OCI-LY7 (cell line): ENCODE results near the gene RAPGEF5. TPM values are rescaled to one million over a fixed set of nuclear protein-coding genes. Genes with fewer than 3 reads are reported as not detected.

Experiments
- BruUV-seq: library from RNA; stranded (reverse); fragments of 400-500 nt; replicated peaks from 2 replicates; lab custom pipeline; 2021; lab: Mats Ljungman, UMichigan
- CTCF ChIA-PET: fragments of 300-600 bp; sonication (Branson Sonifier 250); formaldehyde crosslinking; loops from one replicate; lab custom pipeline; 2022; ENCODE audit warnings: antibody characterized with exemption; ENCODE audit not compliant: unreplicated experiment; lab: Charles Lee
- POLR2A ChIA-PET: fragments of 300-600 bp; sonication (Branson Sonifier 250); formaldehyde crosslinking; loops from one replicate; lab custom pipeline; 2022; ENCODE audit warnings: antibody characterized with exemption; lab: Charles Lee
- DNase-seq: peaks from one replicate; pipeline ENCODE4 v3.0.0-alpha.2; 2015; ENCODE audit warnings: low spot score
- H2AFZ ChIP-seq: fragments of 200-600 bp; sonication (generic), shearing (Covaris generic); 2 replicates; pipeline ENCODE4 v1.6.1; 2014; ENCODE audit warnings: mild to moderate bottlenecking, antibody characterized with exemption, low read length, moderate library complexity
- H3K27ac ChIP-seq: fragments of 200-600 bp; sonication (generic); 2 replicates; pipeline ENCODE4 v1.5.1; 2014; ENCODE audit warnings: mixed run types, low read depth, mild to moderate bottlenecking, moderate library complexity, low read length, inconsistent platforms; ENCODE audit not compliant: poor library complexity, severe bottlenecking
- H3K36me3 ChIP-seq: fragments of 200-600 bp; sonication (generic); 2 replicates; pipeline ENCODE4 v1.6.1; 2014; ENCODE audit warnings: mild to moderate bottlenecking, antibody characterized with exemption, low read length, moderate library complexity, mixed read lengths; ENCODE audit not compliant: insufficient read depth
- H3K4me1 ChIP-seq: fragments of 200-600 bp; sonication (generic); 2 replicates; pipeline ENCODE4 v1.5.1; 2014; ENCODE audit warnings: mild to moderate bottlenecking, low read length; ENCODE audit not compliant: insufficient read depth, poor library complexity, severe bottlenecking
- H3K4me2 ChIP-seq: fragments of 200-600 bp; sonication (generic); 2 replicates; pipeline ENCODE4 v1.6.1; 2014; ENCODE audit warnings: mild to moderate bottlenecking, low read length
- H3K4me3 ChIP-seq: fragments of 200-600 bp; sonication (generic); 2 replicates; pipeline ENCODE4 v1.5.1; 2014; ENCODE audit warnings: mild to moderate bottlenecking, low read depth, low read length; ENCODE audit not compliant: poor library complexity, severe bottlenecking
- H3K79me2 ChIP-seq: fragments of 200-600 bp; sonication (generic); 2 replicates; pipeline ENCODE4 v1.6.1; 2016; ENCODE audit warnings: low read depth, mild to moderate bottlenecking, low read length, moderate library complexity, mixed read lengths; ENCODE audit not compliant: insufficient read depth
- H3K9me2 ChIP-seq: fragments of 200-600 bp; sonication (generic); 2 replicates; pipeline ENCODE4 v1.6.1; 2016; ENCODE audit warnings: mild to moderate bottlenecking, low read length, mixed read lengths; ENCODE audit not compliant: insufficient read depth
- H3K9me3 ChIP-seq: fragments of 200-600 bp; sonication (generic); 2 replicates; pipeline ENCODE4 v1.6.1; 2014; ENCODE audit warnings: mild to moderate bottlenecking, mixed run types, low read length, mixed read lengths
- H4K20me1 ChIP-seq: fragments of 200-600 bp; sonication (generic); 2 replicates; pipeline ENCODE4 v1.6.1; 2014; ENCODE audit warnings: mild to moderate bottlenecking, antibody characterized with exemption, low read length, moderate library complexity, mixed read lengths; ENCODE audit not compliant: insufficient read depth
- EZH2phosphoT487 ChIP-seq: fragments of 200-600 bp; sonication (generic); IDR thresholded peaks from 2 replicates; pipeline ENCODE4 v1.6.1; 2018; ENCODE audit warnings: low read depth, borderline replicate concordance, mild to moderate bottlenecking, mixed run types, antibody characterized with exemption, low read length, moderate library complexity, mixed read lengths
- intact Hi-C: fragments of 100-400 bp; cut with micrococcal nuclease; formaldehyde crosslinking; loops from one replicate; pipeline ENCODE4 v1.10.0; 2022; ENCODE audit not compliant: unreplicated experiment
- total RNA-seq, 2 experiments: library from RNA; depleted of rRNA in 1 of 2; stranded (reverse); fragments of >200 nt in 1 of 2; shearing (Covaris generic) in 1 of 2; gene quantifications; 2 replicates each; pipeline ENCODE4 v1.2.3, GENCODE V29; 2014 to 2022
- TF ChIP-seq, protein P1 (sequence below): fragments of 200-600 bp; sonication (generic); conservative IDR thresholded peaks from 2 replicates; pipeline ENCODE4 v1.5.1; 2014; ENCODE audit warnings: mild to moderate bottlenecking, antibody characterized with exemption, low read length, moderate library complexity, mixed read lengths

Gene RAPGEF5
- total RNA-seq, 2 experiments from 2014 or later, result 114 to 115 TPM

DNA sequence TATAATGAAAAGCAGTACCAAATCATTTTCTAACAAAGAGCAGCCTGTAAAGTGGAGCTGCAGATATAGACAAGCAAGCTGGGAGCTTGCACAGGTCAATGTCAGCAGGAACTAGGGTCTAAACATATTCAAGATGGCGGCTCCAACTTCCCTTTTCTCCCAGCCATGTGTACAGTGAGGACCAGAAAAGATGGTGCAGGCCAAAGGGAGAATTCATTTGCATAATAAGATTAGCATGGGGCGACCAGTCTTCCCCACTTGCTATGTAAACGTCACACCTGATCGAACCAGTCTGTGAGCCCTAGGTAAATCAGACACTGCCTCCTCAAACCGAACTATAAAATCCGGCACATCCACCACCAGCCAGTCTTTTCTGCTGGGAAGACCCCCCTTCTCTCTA lies 4.4 kb upstream of the RAPGEF5 start:
- no TSS peak for BruUV-seq
- peak overlapping the region; percentile 4; the same call in 1 of the 2 replicates for H3K4me2 ChIP-seq
- H3K9me3 ChIP-seq, result no peaks in the 10 kb centered on the region
- H3K79me2 ChIP-seq, result peaks cover 1% of the 10 kb centered on the region
- peaks cover 53% of the 10 kb centered on the region for H3K4me1 ChIP-seq
- H4K20me1 ChIP-seq, result no peaks in the 10 kb centered on the region
- CTCF ChIA-PET, result no interaction called here
- H3K36me3 ChIP-seq, result no peaks in the 10 kb centered on the region
- no peaks in the 10 kb centered on the region for H3K9me2 ChIP-seq
- POLR2A ChIA-PET, result interaction anchor here (0.6 to 6.1 kb wide), 8 partner anchors 8 to 986 kb away, joined by 3 to 47 read pairs (median 6); no protein-coding TSS in a partner anchor
- no peak overlapping the region for H3K4me3 ChIP-seq
- TF ChIP-seq, protein P1, sequence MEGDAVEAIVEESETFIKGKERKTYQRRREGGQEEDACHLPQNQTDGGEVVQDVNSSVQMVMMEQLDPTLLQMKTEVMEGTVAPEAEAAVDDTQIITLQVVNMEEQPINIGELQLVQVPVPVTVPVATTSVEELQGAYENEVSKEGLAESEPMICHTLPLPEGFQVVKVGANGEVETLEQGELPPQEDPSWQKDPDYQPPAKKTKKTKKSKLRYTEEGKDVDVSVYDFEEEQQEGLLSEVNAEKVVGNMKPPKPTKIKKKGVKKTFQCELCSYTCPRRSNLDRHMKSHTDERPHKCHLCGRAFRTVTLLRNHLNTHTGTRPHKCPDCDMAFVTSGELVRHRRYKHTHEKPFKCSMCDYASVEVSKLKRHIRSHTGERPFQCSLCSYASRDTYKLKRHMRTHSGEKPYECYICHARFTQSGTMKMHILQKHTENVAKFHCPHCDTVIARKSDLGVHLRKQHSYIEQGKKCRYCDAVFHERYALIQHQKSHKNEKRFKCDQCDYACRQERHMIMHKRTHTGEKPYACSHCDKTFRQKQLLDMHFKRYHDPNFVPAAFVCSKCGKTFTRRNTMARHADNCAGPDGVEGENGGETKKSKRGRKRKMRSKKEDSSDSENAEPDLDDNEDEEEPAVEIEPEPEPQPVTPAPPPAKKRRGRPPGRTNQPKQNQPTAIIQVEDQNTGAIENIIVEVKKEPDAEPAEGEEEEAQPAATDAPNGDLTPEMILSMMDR, result no peak
- no peak for TF ChIP-seq EZH2phosphoT487
- DNase-seq, result peak; percentile 36
- intact Hi-C loops, result no loop called here
- H3K27ac ChIP-seq, result no peak overlapping the region
- peak overlapping the region; percentile 66 for H2AFZ ChIP-seq

DNA sequence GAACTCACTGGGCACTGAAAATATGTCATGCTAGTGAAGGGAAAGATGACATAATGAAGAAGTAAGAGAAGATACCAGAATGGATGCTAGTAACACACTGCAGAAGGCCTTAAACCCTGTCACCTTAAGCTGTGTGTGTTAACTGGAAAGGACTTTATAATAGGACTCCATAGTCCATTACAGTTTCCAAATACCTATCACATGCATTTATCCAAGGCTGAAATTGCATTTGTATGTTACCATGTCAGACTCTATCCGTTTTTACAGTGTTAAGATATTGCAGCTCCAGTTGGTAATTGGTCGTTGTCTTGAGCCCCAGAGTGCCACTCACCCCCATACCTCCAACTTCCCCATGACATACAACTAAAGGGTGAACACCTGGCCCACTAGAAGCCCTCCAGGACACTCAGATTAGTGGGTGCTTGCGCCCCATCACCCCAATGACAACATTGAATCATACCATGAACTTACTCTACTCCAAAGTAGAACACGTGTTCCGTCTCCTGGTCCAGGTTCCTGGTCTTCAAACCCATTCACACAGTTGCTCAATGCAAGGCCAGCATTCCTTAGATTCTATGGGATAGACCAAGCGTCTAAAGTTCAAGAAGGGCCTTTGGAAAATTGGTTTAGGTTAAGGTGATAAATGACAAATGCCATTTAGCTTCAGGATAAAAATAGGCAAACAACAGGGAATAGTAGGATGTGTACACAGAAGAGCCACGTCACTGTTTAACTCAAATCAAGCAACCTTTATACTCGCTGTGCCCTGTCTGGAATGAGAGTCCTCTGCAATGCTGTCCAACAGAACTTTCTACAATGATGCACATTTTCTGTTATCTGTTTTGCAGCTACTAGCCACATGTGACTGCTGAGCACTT lies 2.1 kb upstream of the RAPGEF5 start:
- no TSS peak for BruUV-seq
- CTCF ChIA-PET, result no interaction called here

More for the DNA sequence above, 2.1 kb upstream of the RAPGEF5 start:
- DNase-seq, result no peak
- Histone ChIP-seq H4K20me1 (no peaks in the 10 kb centered on the region), H2AFZ (no peak overlapping the region), H3K4me1 (peaks cover 48% of the 10 kb centered on the region), H3K79me2 (peaks cover 24% of the 10 kb centered on the region), H3K9me3 (no peaks in the 10 kb centered on the region; the same call in 1 of the 2 replicates), H3K27ac (no peak overlapping the region), H3K36me3 (peaks cover 18% of the 10 kb centered on the region), H3K9me2 (no peaks in the 10 kb centered on the region), H3K4me2 (no peak overlapping the region), H3K4me3 (no peak overlapping the region)
- POLR2A ChIA-PET, result interaction anchor here (0.7 to 1.4 kb wide), 4 partner anchors 8 to 47 kb away, joined by 3 to 5 read pairs (median 3); no protein-coding TSS in a partner anchor
- intact Hi-C loops, result loop anchor here (10.0 kb wide), 1 partner anchor 656 kb away; the partner anchor contains the start of gene HYCC1
- TF ChIP-seq EZH2phosphoT487, result no peak
- TF ChIP-seq, protein P1, result no peak
